OCI-LY7 (cell line): ENCODE measurements around the gene EIF2S1.

Experiments
- CTCF ChIP-seq: fragments of 200-600 bp; sonication (generic); conservative IDR thresholded peaks from 2 replicates; pipeline ENCODE4 v1.5.1; 2014; ENCODE audit warnings: mild to moderate bottlenecking, antibody characterized with exemption, low read length, moderate library complexity, mixed read lengths
- EZH2phosphoT487 ChIP-seq: fragments of 200-600 bp; sonication (generic); IDR thresholded peaks from 2 replicates; pipeline ENCODE4 v1.6.1; 2018; ENCODE audit warnings: low read depth, borderline replicate concordance, mild to moderate bottlenecking, mixed run types, antibody characterized with exemption, low read length, moderate library complexity, mixed read lengths

GRCh38 chr14:67332468-67332867 lies 27.7 kb upstream of the EIF2S1 start:
- TF ChIP-seq CTCF = no peak
- no peak for TF ChIP-seq EZH2phosphoT487
